NCI-H1694 (cell line): ENCODE measurements around the gene RCC1.
"Not testable (repeated sequence)": the region's sequence is repeated elsewhere in the genome, so short reads cannot be mapped to it uniquely, and the experiment has no call there.

ENCODE experiments used
- DNase-seq: peaks from one replicate; lab custom pipeline; 2025; lab: John Stamatoyannopoulos, UW

RCC1 gene

GRCh38 chr1:28512058-28512611, 6.3 kb downstream of the RCC1 start:
- DNase-seq = no peak

DNA sequence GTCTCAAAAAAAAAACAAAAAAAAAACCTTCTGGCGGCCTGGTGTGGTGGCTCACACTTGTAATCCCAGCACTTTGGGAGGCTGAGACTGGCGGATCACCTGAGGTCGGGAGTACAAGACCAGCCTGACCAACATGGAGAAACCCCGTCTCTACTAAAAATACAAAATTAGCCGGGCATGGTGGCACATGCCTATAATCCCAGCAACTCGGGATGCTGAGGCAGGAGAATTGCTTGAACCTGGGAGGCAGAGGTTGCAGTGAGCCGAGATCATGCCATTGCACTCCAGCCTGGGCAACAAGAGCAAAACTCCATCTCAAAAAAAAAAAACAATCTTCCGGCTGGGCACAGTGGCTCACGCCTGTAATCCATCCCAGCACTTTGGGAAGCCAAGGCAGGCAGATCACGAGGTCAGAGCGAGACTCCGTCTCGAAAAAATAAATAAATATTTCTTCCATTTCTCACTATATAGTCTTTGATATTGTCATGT, 8.6 kb downstream of the RCC1 start:
- DNase-seq = not testable (repeated sequence)

DNA sequence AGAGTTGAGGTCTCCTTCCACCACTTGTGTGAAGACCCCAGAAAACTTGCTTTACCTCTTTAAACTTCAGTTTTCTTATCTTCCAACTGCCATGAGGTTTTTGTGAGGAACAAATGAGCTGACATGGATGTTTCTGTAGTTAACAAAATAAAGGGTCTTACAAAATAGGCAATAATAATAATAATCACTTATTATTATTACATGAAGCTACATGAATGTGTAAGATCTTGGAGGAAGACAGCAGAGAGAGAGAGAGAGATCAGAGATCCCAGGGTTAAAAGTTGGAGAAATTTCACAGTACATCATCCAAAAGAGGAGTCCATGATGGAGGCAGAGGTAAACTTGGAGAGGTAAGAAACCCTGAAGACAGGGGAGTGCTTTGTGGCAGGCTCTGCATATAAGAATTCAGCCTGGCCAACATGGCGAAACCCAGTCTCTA, 10.7 kb downstream of the RCC1 start:
- DNase-seq = no peak

GRCh38 chr1:28517649-28517999, 11.8 kb downstream of the RCC1 start:
- DNase-seq = no peak

GRCh38 chr1:28518000-28518744, 12.3 kb downstream of the RCC1 start:
- DNase-seq = peak; percentile 64

DNA sequence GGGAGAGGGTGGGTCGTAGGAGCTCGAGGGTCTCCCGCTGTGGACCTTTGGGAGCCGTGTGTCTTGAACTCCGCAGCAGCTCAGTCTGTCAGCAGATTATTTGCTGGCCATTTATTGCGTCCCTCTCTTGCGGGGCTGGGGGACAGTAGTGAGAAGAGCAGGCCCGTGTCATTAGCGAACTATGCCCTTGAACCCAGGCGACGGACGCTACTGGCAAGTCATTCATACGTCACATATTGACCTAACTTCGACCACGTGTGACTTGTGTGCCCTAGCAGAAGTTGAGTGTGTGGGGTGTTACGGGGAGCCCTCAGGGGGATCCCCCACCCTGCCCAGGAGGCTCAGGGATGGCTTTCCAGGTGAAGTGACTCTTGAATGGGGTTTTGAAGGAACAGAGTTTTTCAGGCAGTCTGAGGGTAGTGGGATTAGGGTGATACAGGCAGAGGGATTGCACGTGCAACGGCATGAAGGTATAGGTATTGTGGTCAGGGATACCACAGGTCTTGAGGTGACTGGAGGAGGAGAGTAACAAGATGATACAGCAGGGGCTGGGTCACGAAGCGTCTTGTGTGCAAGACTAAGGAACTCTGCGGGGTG, 13.0 kb downstream of the RCC1 start:
- DNase-seq = no peak

GRCh38 chr1:28519946-28520725, 14.3 kb downstream of the RCC1 start:
- no peak for DNase-seq

DNA sequence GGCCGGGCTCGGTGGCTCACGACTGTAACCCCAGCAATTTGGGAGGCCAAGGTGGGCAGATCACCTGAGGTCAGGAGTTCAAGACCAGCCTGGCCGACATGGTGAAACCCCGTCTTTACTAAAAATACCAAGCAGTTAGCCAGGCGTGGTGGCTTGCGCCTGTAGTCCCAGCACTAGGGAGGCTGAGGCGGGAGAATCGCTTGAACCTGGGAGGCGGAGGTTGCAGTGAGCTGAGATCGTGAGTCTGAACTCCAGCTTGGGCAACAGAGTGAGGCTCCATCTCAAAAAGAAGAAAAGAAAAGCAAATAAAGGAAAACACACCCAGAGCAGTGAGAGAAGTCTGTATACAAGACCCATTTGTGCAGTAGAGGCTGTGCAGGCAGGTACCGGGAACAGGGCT, 15.0 kb downstream of the RCC1 start:
- not testable (repeated sequence) for DNase-seq

DNA sequence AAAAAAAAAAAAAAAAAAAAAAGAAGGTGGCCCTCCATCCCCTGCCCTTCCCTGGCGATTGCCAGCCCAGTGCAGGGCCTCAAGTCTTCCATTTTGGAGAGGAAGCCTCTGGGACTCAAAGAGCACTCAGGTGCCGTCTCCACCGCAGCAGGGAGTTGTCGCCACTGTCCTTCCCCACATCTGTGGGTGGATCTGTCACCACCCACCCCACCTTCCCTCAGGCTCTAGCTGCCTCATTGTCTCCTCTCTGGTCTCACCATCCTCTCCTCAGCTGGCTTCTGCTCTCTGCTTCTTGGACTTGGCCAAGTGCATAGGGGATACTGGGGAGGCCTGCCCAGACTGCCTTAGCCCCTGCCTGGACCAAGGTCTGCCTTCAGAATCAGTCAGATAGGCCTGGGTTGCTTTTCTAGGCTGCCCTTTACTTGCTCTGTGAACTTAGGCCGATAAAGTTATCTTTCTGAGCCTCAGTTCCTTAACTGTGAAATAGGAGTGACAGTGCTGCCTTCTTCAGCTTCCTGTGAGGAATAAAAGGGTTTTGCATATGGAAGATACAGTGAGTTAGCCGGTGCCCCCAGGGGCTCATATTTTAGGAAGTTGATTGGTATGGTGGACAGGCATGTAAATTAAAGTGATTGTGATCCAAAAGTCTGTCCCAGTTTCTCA, 15.8 kb downstream of the RCC1 start:
- DNase-seq = no peak

- DNase-seq = not testable (repeated sequence)
Measured at GRCh38 chr1:28522537-28522936, 16.7 kb downstream of the RCC1 start.

DNA sequence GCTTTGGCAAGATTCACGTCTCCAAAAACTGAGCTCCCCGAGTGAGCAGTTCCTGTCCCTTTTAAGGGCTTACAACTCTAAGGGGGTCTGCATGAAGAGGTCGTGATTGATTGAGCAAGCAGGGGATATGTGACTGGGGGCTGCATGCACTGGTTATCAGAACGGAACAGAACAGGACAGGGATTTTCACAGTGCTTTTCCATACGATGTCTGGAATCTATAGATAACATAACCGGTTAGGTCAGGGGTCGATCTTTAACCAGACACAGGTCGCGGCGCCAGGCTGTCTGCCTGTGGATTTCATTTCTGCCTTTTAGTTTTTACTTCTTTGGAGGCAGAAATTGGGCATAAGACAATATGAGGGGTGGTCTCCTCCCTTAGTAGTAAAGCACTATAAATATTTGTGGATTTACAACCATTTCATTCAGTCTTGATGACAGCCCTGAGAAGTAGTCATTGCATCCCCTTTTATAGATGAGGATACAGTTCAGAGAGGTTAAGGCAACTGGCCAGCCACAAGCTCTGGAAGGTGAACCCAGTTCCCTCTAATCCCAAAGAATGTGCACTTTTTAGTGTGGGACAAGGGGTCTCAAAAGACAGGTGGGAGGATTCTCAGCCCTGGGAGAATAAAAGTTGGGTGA, 19.3 kb downstream of the RCC1 start:
- not testable (repeated sequence) for DNase-seq

DNA sequence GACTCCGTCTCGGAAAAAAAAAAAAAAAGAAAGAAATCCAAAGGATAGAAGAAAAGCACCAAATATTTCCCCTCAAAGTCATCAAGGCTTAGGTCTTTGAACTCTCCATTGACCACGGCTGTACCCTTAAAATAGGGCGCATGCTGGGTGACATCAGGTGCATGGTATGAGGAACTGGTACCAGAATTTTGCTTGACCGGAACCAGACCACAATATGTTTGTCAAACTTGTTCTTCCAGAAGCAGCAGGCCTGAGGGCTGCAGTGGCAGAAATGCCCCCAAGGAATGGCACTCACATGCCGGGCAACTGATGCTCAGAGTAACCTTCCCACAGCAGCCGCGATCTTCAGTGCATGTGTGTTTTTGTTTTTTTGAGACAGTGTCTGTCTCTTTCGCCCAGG, 21.0 kb downstream of the RCC1 start:
- no peak for DNase-seq

DNA sequence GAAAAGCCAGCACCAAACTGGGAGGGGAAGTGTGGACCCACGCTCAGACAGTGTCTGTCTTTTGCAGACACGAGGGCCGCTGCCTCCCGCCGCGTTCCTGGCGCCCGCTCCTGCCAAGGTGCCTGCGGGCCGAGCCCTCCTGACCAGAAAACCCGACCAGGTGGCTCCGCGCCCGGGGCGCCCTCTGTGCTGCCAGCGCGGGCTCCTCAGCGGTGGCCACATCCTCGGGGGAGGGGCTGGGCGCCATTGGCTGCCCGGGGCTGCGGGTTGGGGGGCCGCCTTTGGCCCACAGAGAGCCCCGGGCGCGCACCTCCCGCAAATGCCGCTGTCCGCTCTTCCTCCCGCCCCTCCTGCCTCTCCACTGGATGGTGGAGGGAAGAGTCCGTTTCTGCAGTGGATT, 24.6 kb downstream of the RCC1 start:
- DNase-seq = no peak

DNA sequence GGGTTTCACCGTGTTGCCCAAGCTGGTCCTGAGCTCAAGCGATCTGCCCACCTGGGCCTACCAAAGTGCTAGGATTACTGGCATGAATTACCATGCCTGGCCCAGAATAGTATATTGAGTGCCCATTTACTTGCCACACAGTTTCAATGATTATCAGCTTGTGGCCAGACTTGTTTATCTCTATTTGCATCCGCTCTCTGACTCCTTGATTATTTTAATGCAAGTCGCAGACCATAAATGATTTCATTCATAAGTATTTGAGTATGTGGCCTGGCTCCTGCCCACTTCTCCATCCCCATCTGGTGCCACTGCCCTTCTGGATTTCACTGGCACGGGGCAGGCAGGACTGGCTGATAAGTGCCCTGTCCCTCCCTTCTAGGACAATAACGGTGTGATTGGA, 28.8 kb downstream of the RCC1 start:
- no peak for DNase-seq

DNA sequence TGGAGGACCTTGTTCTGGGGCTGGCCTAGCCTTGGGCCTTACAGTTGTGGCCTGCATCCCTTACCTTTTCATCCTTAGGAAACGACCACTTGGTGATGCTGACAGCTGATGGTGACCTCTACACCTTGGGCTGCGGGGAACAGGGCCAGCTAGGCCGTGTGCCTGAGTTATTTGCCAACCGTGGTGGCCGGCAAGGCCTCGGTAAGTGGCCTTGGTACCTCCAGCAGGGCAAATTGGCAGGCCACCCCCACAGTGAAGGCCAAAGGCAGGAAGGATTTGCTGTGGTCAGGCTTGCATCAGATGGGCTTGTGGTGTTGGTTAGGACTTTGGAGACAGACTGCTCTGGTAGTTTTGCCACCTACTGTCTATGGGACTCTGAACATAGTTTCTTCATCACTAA, 29.3 kb downstream of the RCC1 start:
- DNase-seq = no peak

GRCh38 chr1:28537457-28538199, 31.8 kb downstream of the RCC1 start:
- peak; percentile 41 for DNase-seq

DNA sequence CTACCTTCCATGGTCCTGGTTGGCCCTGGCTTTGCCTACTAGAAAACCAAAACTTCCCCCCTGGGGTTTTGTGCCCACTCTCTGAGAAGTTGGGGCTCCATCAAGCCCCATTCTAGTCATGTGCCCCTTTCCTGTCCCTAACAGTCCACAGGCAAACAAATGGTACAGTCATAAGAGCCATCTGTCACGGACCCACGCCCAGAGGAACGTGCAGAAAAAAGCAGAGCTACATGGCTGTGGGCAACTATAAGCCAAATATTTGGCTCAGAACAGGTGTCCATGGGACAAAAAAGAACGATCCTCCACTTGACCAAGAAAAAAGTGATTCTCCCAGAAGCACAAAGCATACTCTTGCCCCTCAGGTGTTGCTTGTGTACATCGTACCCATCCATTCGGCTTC, 32.4 kb downstream of the RCC1 start:
- no peak for DNase-seq

DNA sequence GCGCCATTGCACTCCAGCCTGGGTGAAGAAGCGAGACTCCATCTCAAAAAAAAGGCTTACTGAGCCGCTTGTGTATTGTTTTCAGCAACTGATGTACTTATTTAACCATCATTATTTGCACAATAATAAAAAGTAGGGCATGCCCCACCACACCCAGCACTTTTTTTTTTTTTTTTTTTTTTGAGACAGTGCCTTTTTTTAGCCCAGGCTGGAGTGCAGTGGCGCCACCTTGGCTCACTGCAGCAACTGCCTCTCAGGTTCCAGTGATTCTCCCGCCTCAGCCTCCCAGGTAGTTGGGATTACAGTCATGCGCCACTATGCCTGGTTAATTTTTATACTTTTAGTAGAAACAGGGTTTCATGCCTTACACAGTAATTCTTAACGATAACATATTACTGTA, 34.8 kb downstream of the RCC1 start:
- DNase-seq = no peak

DNA sequence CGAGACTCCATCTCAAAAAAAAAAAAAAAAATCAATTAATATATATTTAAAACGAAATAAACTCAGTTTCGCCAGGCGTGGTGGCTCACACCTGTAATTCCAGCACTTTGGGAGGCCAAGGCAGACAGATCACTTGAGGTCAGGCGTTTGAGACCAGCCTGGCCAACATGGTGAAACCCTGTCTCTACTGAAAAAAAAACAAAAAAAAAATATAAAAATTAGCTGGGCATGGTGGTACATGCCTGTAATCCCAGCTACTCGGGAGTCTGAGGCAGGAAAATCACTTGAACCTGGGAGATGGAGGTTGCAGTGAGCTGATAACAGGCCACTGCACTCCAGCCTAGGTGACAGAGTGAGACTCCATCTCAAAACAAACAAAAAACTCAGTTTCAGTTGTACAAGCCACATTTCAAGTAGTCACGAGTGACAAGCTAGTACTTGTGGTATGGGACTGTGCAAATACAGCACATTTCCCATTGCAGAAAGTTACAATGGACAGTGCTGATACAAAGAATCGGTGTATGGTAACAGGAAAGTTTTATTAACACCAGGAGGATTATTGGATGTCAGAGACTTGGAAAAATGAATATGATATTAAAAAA, 35.7 kb downstream of the RCC1 start:
- DNase-seq = not testable (repeated sequence)

DNA sequence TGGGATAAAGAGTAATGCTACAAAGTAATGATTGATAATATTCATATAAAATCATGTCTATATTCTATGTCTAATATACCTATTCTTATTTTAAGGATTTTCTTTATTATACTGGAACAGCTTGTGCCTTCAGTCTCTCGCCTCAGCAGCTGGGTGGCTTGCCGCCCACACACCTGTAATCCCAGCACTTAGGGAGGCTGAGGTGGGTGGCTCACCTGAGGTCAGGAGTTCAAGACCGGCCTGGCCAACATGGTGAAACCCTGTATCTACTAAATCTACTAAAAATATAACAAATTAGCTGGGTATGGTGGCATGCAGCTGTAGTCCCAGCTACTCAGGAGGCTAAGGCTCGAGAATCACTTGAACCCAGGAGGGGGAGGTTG, 39.4 kb downstream of the RCC1 start:
- DNase-seq = no peak

DNA sequence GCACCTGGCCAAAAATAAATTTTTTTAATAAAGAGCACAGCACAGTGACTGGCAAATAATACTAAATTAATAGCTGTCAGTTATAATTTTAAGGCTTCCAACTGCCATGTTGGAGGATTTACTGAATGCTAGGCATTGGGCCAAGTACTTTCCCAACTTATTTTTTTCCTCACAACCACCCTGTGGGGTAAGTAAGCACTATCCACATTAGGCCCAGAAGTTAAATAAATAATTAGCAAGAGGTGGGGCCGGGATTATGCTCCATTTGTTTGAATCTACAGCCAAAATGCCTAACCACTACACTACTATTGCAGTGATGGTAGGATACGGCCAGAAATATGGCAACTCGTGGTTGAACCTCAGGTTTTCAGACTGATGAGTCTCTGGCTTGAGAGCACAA, 42.5 kb downstream of the RCC1 start:
- no peak for DNase-seq
